Fibroblast of upper back skin (primary cell): Measurements from ENCODE around the gene SHH.

Experiments used
- DNase-seq: peaks from one replicate; pipeline ENCODE4 v3.0.0-alpha.2; 2013

SHH gene

DNA sequence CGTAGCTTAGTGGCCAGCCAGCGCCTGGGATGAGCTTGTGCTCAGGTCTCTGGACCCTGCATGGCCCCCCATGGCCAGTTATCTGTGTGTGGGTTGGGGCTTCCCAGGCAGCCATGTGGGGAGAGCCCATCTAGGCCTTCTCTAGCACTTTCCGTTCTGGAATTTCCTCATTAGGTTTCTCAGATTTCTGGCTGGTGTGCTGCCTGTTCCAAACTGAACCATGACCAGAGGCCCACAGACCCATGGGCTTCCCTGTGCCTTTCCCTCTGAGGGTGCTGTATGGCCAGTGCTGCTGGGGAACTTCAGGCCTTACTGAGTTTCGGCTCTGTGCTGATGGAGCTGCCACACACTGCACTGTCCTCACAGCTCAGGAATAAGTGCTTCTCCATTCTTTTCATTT lies 50.2 kb downstream of the SHH start:
- no peak for DNase-seq

DNA sequence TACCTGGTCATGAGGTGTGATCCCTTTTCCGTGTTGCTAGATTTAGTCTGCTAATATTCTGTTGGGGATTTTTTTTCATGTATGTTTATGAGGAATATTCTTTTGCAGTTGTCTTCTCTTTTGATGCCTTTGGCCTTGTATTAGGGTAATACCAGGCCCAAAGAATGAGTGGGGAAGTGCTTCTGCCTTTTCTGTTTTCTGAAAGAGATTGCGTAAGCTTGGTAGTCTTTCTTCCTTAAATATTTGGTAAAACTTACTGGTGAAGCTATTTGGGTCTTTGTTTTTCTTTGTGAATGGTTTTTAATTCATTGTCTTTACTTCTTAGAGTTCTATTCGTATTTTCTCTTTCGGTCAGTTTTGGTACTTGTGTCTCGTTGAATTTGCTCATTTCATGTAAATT lies 51.1 kb downstream of the SHH start:
- DNase-seq, result no peak

DNA sequence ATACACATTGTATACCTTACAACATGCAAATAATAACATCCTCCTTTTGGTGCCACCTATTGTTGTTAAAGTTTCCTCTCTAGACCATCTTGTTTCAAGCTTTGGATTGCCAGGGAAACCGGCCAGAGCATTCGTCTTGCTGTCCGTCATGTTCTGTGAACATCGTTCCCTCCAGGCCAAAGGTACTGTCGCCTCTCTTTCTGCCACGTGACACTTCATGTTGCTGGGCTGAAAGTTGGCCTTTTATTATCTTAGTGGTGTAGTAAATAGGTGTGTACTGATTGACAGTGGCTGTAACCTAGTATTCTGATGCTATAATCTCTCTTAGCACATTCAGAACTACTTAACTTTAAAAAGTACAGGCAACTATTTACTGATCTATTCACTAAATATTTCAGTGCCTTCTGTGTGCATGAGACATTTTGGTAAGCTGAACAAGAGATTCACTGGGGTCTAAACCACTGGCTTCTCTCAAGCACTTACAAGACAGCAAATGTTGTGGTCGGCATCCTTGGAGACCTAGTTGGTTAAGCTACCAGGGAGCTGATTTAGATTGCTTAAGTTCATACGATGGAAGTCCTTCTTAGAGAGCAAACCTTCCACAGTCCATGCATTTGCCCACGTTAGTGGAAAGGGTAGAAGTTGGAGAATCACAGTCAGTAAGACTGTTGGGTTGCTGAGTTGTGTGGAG lies 52.4 kb downstream of the SHH start:
- DNase-seq, result no peak

DNA sequence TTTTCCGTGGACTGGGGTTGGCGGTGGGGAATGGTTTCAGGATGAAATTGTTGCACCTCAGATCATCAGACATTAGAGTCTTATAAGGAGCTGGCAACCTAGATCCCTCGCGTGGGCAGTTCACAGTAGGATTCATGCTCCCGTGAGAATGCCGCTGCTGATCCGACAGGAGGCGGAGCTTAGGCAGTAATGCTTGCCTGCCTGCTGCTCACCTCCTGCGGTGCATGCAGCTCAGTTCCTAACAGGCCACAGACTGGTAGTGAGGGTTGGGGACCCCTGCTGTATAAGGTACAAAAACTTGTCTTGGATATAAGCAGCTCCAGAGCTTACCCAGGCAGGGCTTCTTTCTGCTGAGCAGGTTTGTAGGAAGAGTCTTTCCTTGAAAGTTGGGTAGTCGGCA lies 53.9 kb downstream of the SHH start:
- DNase-seq, result no peak

DNA sequence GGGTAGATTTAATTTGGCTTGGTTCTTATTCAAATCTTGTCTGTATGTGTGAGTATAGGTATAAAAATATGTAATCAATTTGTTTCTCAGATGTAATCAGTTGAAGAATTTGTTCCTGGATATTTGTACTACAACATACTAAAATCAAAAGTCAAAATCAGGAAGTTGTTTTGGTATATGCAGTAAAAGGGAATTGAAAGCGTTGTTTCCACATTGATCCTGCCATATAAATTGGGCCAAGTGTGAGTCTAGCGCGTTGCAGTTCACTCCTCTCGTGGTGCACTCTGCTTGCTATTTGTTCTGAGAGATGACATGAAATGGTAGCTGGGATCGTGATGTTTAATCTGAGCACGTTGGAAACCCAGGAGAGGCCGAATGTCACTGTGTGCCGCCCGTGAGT lies 55.9 kb downstream of the SHH start:
- DNase-seq, result no peak

DNA sequence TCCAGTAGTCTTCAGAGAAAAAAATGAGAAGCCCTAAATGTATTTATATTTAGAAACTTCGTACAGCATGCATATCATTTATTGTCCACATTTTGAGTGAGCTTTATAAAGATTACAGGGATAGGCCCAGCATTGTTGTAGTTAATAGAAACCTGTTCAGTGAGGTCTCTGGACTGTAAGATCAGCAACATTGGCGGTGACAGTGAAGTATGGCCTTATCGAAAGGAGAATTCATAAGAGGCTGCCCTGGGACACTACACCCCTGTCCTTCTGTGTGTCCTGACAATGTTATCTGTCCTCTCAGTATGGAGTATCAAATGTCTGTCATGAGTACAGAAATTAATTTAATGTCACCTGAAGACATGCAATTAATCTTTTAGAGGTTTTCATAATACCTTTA lies 57.2 kb downstream of the SHH start:
- DNase-seq, result no peak

DNA sequence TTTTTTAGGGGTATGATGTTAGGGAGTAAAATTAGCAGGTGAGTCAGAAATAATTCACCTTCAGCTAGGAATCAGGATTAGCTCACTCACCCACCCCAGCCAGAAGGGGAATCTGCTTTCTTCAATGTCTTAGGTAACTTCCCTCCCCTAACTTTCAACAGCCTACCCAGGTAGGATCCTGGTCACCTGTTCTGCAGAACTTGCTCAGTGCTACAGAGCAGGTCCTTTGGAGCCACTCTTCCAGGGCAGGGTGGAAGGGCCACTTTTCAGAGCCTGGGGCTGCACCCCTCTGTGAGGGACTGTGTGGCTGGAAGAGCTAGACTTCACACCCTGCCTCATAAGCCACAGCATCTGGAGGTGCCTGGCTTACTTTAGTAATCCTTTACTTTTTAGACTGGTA lies 58.1 kb downstream of the SHH start:
- DNase-seq, result no peak

DNA sequence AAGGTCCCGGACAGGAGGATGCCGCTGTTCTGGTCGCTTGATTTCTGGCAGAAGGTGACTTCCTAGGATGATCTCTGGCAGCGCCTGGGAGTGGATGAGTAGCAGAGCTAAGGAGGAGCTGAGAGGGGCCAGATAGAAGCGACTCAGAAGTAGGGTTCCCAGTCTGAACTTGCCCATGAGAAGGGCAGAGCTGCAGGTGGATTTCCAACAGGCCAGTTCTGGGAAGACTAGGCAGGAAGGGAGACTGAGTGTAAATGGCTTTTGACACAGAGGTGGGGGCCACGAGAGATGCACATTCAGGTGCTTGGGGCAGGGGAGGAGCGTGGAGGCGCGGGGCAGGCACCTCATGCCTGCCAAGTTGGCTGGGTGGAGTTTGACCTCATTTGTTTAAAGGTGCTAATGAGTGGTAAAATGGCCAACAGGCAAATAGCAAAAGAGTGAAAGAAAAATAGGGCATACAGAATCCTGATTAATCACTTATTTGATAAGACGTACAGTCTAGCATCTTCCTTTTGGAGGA lies 58.8 kb downstream of the SHH start:
- DNase-seq, result no peak

DNA sequence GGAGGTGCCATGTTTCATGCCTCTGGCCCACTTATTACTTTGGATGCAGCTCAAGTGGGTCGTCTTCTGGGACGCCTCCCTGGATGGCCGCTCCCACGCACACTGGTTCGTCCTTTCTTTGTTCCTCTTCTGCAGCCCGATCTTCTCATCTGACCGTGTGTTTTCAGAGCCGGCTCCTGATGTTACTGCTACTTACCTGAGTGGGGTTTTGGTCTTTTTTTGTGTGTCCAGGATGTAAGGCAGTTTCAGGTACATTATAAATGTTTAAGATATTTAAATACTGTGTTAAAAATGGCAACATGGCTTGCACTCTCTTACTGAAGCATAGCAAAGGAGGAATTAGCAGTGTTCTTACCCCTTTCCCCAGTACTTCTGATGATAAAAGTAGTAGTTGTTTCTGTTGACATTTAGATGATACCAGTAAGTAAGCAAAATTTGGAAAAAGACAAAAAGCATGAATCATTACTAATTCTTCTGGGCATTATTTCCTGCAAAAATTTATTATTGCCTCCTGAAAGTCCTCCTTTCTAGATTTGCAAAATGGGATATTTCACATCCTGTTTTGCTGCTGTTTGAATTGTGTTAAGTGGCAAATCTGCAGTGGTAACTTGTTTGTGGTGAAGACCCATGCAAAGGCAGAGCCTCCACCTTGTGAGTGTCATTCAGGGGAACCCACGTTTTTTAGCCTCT lies 59.4 kb downstream of the SHH start:
- DNase-seq, result no peak

DNA sequence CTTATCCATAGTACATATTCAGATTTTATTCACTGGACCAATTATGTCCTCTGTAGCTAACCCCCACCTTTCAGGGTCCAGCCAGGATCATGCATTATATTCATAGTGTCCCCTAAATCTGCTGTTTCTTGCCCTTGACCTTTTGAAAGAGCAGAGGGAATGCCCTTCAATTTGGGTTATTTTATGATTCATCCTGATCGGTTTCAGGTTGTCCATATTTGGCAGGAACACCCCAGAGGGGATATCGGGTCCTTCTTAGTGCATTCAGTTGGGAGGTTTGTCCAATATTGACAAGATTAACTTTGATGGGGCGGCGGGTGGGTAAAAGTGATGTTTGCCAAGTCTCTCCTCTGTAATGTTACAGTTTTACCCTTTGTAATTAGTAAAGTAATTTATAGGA lies 60.9 kb downstream of the SHH start:
- DNase-seq, result no peak

DNA sequence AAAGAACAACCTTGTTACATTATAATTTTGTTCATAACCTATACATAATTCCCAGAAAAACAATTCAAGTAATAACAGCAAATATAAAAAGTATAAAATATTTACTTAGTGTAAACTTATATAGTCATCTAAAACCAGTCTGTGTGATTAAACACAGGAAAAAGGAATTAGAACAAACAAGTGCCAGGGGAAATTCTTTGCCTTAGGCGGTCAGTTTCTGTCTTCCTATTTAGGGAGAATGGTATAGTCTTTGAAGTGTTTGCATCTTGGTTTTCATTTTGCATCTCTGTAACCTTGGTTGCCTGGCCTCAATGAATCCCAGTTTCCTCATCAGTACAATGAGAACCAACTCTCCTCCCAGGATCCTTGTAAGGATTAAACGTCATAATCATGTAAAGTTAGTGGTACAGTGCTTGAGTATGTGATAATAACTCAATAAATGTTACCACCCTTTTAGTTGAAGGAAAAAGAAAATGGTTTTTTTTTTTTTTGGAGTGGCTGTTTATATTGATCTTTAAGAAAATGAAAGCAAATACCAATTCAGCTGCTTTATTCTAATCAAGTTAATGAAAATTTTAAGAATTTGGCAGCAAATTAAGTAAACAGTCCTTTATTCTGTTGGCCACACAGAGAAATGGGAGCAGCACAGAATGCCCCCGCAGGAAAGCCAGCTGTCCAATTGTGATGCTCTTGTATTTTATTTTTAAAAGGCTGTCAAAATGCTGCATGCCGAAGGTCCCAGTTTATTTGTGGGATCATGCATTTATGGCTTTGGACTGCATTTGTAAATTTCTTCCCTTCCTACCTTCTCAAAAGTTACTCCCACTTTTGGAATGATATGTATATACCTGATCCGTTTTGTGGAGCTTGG lies 61.8 kb downstream of the SHH start:
- no peak for DNase-seq
